Uterus (tissue), 2 donors: Measurements from ENCODE around the gene CORO6.

Experiments
- CTCF ChIP-seq, 4 experiments: fragments of 200-600 bp in 2 of 4; fragments of 450-650 bp in 2 of 4; sonication (generic) in 2 of 4; IDR thresholded peaks; one replicate each; pipeline ENCODE4 v1.5.1; 2016 to 2019; ENCODE audit warnings: antibody characterized with exemption in 4 of 4, mild to moderate bottlenecking in 2 of 4, moderate library complexity in 1 of 4
- POLR2A ChIP-seq, 2 donors: fragments of 450-650 bp; IDR thresholded peaks; one replicate each; pipeline ENCODE4 v1.6.1; 2016; ENCODE audit warnings: antibody characterized with exemption in 2 of 2, mild to moderate bottlenecking in 1 of 2, moderate library complexity in 1 of 2

DNA sequence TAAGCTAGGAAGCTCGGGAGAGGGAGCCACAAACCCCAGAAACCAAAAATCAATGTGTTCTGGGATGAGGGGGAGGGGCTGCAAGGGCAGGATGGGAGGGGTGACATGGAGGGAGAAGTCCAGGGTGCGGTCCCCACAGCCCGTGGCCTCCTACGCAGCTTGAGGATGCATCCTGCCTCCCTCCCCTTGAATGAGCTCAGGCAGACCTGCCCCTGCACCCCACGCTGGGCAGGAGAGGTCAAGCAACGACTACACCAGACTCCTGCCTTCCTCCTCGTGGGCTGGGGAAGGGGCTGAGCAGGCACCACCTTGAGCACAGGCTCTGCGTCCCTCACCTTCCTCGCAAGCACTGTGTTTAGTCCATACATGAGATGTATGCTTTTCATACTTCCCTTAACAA, 25.9 kb downstream of the CORO6 start:
- no peak for TF ChIP-seq CTCF (IDR thresholded peaks at IDR 0.05)
- no peak for TF ChIP-seq POLR2A (IDR thresholded peaks at IDR 0.05)
